Measurements from ENCODE around the gene RNF150.

The RNF150 gene

GRCh38 chr4:140931911-140932310 is 201.4 kb downstream of the RNF150 start:
- Histone ChIP-seq H3K4me3 (ENCODE audit: low read length) (no peak overlapping the region), H3K9ac (ENCODE audit: low read depth, low read length) (no peak overlapping the region), H3K9me3 (replicated peaks; ENCODE audit: low read length) (no peaks in the 10 kb centered on the region), H3K4me1 (ENCODE audit: control insufficient read depth, insufficient read depth, low read length) (peaks cover 8% of the 10 kb centered on the region), H3K4me2 (ENCODE audit: low read length) (no peak overlapping the region), H3K27me3 (ENCODE audit: control insufficient read depth, insufficient read depth, low read length) (no peaks in the 10 kb centered on the region), H3K36me3 (ENCODE audit: insufficient read depth, low read length) (no peaks in the 10 kb centered on the region)

- Histone ChIP-seq H3K4me2 (ENCODE audit: low read length) (no peak overlapping the region), H3K9ac (ENCODE audit: low read depth, low read length) (no peak overlapping the region), H3K27me3 (ENCODE audit: control insufficient read depth, insufficient read depth, low read length) (no peaks in the 10 kb centered on the region), H3K4me1 (ENCODE audit: control insufficient read depth, insufficient read depth, low read length) (peaks cover 6% of the 10 kb centered on the region), H3K36me3 (ENCODE audit: insufficient read depth, low read length) (peaks cover 1% of the 10 kb centered on the region), H3K4me3 (ENCODE audit: low read length) (no peak overlapping the region), H3K9me3 (replicated peaks; ENCODE audit: low read length) (no peaks in the 10 kb centered on the region)
These were observed 202.7 kb downstream of the RNF150 start for GRCh38 chr4:140930557-140930956.

- H3K4me1 ChIP-seq (ENCODE audit: control insufficient read depth, insufficient read depth, low read length): peaks cover under 1% of the 10 kb centered on the region
- no peak overlapping the region for H3K4me2 ChIP-seq (ENCODE audit: low read length)
- no peaks in the 10 kb centered on the region for H3K9me3 ChIP-seq (replicated peaks; ENCODE audit: low read length)
These were observed 203.3 kb downstream of the RNF150 start for GRCh38 chr4:140930011-140930410.

GRCh38 chr4:140928880-140929279 is 204.4 kb downstream of the RNF150 start:
- H3K4me2 ChIP-seq (ENCODE audit: low read length): no peak overlapping the region
- no peaks in the 10 kb centered on the region for H3K4me1 ChIP-seq (ENCODE audit: control insufficient read depth, insufficient read depth, low read length)
- no peaks in the 10 kb centered on the region for H3K9me3 ChIP-seq (replicated peaks; ENCODE audit: low read length)
- no peak overlapping the region for H3K4me3 ChIP-seq (ENCODE audit: low read length)
- peaks cover 3% of the 10 kb centered on the region for H3K36me3 ChIP-seq (ENCODE audit: insufficient read depth, low read length)
- no peak overlapping the region for H3K9ac ChIP-seq (ENCODE audit: low read depth, low read length)
- no peaks in the 10 kb centered on the region for H3K27me3 ChIP-seq (ENCODE audit: control insufficient read depth, insufficient read depth, low read length)

More at GRCh38 chr4:140930011-140930410, 203.3 kb downstream of the RNF150 start:
- no peak overlapping the region for H3K9ac ChIP-seq (ENCODE audit: low read depth, low read length)
- H3K36me3 ChIP-seq (ENCODE audit: insufficient read depth, low read length): peaks cover 3% of the 10 kb centered on the region
- no peak overlapping the region for H3K4me3 ChIP-seq (ENCODE audit: low read length)
- no peaks in the 10 kb centered on the region for H3K27me3 ChIP-seq (ENCODE audit: control insufficient read depth, insufficient read depth, low read length)

- Histone ChIP-seq H3K9ac (ENCODE audit: low read depth, low read length) (no peak overlapping the region), H3K27me3 (ENCODE audit: control insufficient read depth, insufficient read depth, low read length) (no peaks in the 10 kb centered on the region), H3K36me3 (ENCODE audit: insufficient read depth, low read length) (peaks cover 3% of the 10 kb centered on the region), H3K9me3 (replicated peaks; ENCODE audit: low read length) (no peaks in the 10 kb centered on the region), H3K4me2 (ENCODE audit: low read length) (no peak overlapping the region), H3K4me1 (ENCODE audit: control insufficient read depth, insufficient read depth, low read length) (no peaks in the 10 kb centered on the region), H3K4me3 (ENCODE audit: low read length) (no peak overlapping the region)
These were observed 206.6 kb downstream of the RNF150 start for GRCh38 chr4:140926672-140927071.

- Histone ChIP-seq H3K4me1 (ENCODE audit: control insufficient read depth, insufficient read depth, low read length) (no peaks in the 10 kb centered on the region), H3K4me3 (ENCODE audit: low read length) (no peak overlapping the region), H3K9me3 (replicated peaks; ENCODE audit: low read length) (no peaks in the 10 kb centered on the region), H3K4me2 (ENCODE audit: low read length) (no peak overlapping the region), H3K27me3 (ENCODE audit: control insufficient read depth, insufficient read depth, low read length) (no peaks in the 10 kb centered on the region), H3K9ac (ENCODE audit: low read depth, low read length) (no peak overlapping the region), H3K36me3 (ENCODE audit: insufficient read depth, low read length) (peaks cover 3% of the 10 kb centered on the region)
These were observed 207.9 kb downstream of the RNF150 start for GRCh38 chr4:140925417-140925816.

GRCh38 chr4:140924761-140925392 is 208.4 kb downstream of the RNF150 start:
- Histone ChIP-seq H3K9me3 (replicated peaks; ENCODE audit: low read length) (no peaks in the 10 kb centered on the region), H3K36me3 (ENCODE audit: insufficient read depth, low read length) (peaks cover 3% of the 10 kb centered on the region), H3K4me3 (ENCODE audit: low read length) (no peak overlapping the region), H3K4me1 (ENCODE audit: control insufficient read depth, insufficient read depth, low read length) (no peaks in the 10 kb centered on the region), H3K4me2 (ENCODE audit: low read length) (no peak overlapping the region), H3K27me3 (ENCODE audit: control insufficient read depth, insufficient read depth, low read length) (no peaks in the 10 kb centered on the region), H3K9ac (ENCODE audit: low read depth, low read length) (no peak overlapping the region)

- Histone ChIP-seq H3K4me2 (ENCODE audit: low read length) (no peak overlapping the region), H3K9ac (ENCODE audit: low read depth, low read length) (no peak overlapping the region), H3K27me3 (ENCODE audit: control insufficient read depth, insufficient read depth, low read length) (no peaks in the 10 kb centered on the region), H3K4me1 (ENCODE audit: control insufficient read depth, insufficient read depth, low read length) (no peaks in the 10 kb centered on the region), H3K9me3 (replicated peaks; ENCODE audit: low read length) (no peaks in the 10 kb centered on the region), H3K4me3 (ENCODE audit: low read length) (no peak overlapping the region), H3K36me3 (ENCODE audit: insufficient read depth, low read length) (peaks cover 10% of the 10 kb centered on the region)
These were observed 226.0 kb downstream of the RNF150 start for GRCh38 chr4:140906993-140907962.

GRCh38 chr4:140904904-140905303 is 228.4 kb downstream of the RNF150 start:
- H3K4me1 ChIP-seq (ENCODE audit: control insufficient read depth, insufficient read depth, low read length): no peaks in the 10 kb centered on the region
- H3K9ac ChIP-seq (ENCODE audit: low read depth, low read length): no peak overlapping the region
- H3K4me2 ChIP-seq (ENCODE audit: low read length): no peak overlapping the region
- no peak overlapping the region for H3K4me3 ChIP-seq (ENCODE audit: low read length)
- H3K27me3 ChIP-seq (ENCODE audit: control insufficient read depth, insufficient read depth, low read length): no peaks in the 10 kb centered on the region
- H3K36me3 ChIP-seq (ENCODE audit: insufficient read depth, low read length): peaks cover 3% of the 10 kb centered on the region
- H3K9me3 ChIP-seq (replicated peaks; ENCODE audit: low read length): no peaks in the 10 kb centered on the region

GRCh38 chr4:140903522-140904475 is 229.5 kb downstream of the RNF150 start:
- Histone ChIP-seq H3K4me3 (ENCODE audit: low read length) (no peak overlapping the region), H3K4me2 (ENCODE audit: low read length) (no peak overlapping the region), H3K9me3 (replicated peaks; ENCODE audit: low read length) (no peaks in the 10 kb centered on the region)

More at GRCh38 chr4:140903522-140904475, 229.5 kb downstream of the RNF150 start:
- H3K4me1 ChIP-seq (ENCODE audit: control insufficient read depth, insufficient read depth, low read length): no peaks in the 10 kb centered on the region
- no peak overlapping the region for H3K9ac ChIP-seq (ENCODE audit: low read depth, low read length)
- peaks cover 3% of the 10 kb centered on the region for H3K36me3 ChIP-seq (ENCODE audit: insufficient read depth, low read length)
- H3K27me3 ChIP-seq (ENCODE audit: control insufficient read depth, insufficient read depth, low read length): no peaks in the 10 kb centered on the region
